GM20000 (cell line): ENCODE measurements around the gene PAX3.

Source experiments
- DNase-seq: peaks from one replicate; pipeline ENCODE4 v3.0.0; 2012; ENCODE audit warnings: low spot score
- CTCF ChIP-seq: IDR thresholded peaks from 2 replicates; pipeline ENCODE4 v1.5.1; 2012; ENCODE audit warnings: mild to moderate bottlenecking, control low read depth; ENCODE audit errors: extremely low read depth, missing control alignments

The PAX3 gene

GRCh38 chr2:222208010-222208690, 90.6 kb downstream of the PAX3 start:
- no peak for DNase-seq
- TF ChIP-seq CTCF, result no peak

GRCh38 chr2:222205136-222205535, 93.7 kb downstream of the PAX3 start:
- no peak for TF ChIP-seq CTCF

GRCh38 chr2:222203041-222203440, 95.8 kb downstream of the PAX3 start:
- no peak for TF ChIP-seq CTCF
- no peak for DNase-seq

More at GRCh38 chr2:222205136-222205535, 93.7 kb downstream of the PAX3 start:
- DNase-seq, result no peak

GRCh38 chr2:222196159-222196558, 102.6 kb downstream of the PAX3 start:
- TF ChIP-seq CTCF, result no peak

GRCh38 chr2:222194669-222195068, 104.1 kb downstream of the PAX3 start:
- DNase-seq, result peak; percentile 20
- no peak for TF ChIP-seq CTCF

More at GRCh38 chr2:222196159-222196558, 102.6 kb downstream of the PAX3 start:
- DNase-seq, result no peak

- DNase-seq, result no peak
Measured at GRCh38 chr2:222193328-222193983, 105.3 kb downstream of the PAX3 start.

More at GRCh38 chr2:222193328-222193983, 105.3 kb downstream of the PAX3 start:
- no peak for TF ChIP-seq CTCF
